DND-41 (cell line): ENCODE data around the gene MAU2.

ENCODE experiments used
- CTCF ChIP-seq: IDR thresholded peaks from 2 replicates; pipeline ENCODE4 v1.5.1; 2012; ENCODE audit warnings: borderline replicate concordance, low read length, moderate library complexity, mild to moderate bottlenecking; ENCODE audit not compliant: poor library complexity, severe bottlenecking; ENCODE audit errors: extremely low read depth
- EZH2 ChIP-seq: IDR thresholded peaks from 3 replicates; pipeline ENCODE4 v1.6.1; 2012; ENCODE audit warnings: borderline replicate concordance, low read depth, mild to moderate bottlenecking, moderate library complexity, low read length, inconsistent platforms; ENCODE audit not compliant: severe bottlenecking

DNA sequence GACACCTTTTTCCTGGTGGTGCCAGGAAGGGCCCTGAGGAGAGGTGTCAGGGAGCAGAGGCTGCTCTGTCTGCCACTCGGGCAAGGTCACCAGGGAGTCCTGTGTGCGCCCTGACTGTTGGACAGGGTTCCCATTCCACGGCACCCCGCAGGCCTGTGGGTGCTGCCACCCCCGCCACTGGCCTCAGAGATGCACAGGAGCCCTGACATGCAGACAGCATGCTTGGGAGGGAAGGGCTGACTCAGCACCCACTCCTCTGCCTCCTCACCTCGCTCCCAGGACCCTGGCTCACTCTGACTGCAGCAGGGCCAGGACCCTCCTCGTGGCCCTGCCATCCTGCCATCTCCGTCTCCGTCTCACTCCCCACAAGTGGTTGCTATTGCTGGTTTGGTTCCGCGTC is 25.3 kb downstream of the MAU2 start:
- TF ChIP-seq CTCF, result no peak
- no peak for TF ChIP-seq EZH2
